GM18505 (cell line): ENCODE data around the gene JMJD8.

Experiments used
- ATAC-seq: cut with Tn5 transposase; IDR thresholded peaks from one replicate; pipeline ENCODE4 v1.9.1; 2021; ENCODE audit not compliant: unreplicated experiment
- POLR2A ChIP-seq: IDR thresholded peaks from 4 replicates; pipeline ENCODE4 v1.6.1; 2011; ENCODE audit warnings: borderline replicate concordance; ENCODE audit not compliant: insufficient read depth, insufficient read length; ENCODE audit errors: extremely low read depth

The JMJD8 gene

GRCh38 chr16:683396-684070, 601 bp downstream of the JMJD8 start:
- ATAC-seq, result no peak
- TF ChIP-seq POLR2A, result peak; percentile 30

DNA sequence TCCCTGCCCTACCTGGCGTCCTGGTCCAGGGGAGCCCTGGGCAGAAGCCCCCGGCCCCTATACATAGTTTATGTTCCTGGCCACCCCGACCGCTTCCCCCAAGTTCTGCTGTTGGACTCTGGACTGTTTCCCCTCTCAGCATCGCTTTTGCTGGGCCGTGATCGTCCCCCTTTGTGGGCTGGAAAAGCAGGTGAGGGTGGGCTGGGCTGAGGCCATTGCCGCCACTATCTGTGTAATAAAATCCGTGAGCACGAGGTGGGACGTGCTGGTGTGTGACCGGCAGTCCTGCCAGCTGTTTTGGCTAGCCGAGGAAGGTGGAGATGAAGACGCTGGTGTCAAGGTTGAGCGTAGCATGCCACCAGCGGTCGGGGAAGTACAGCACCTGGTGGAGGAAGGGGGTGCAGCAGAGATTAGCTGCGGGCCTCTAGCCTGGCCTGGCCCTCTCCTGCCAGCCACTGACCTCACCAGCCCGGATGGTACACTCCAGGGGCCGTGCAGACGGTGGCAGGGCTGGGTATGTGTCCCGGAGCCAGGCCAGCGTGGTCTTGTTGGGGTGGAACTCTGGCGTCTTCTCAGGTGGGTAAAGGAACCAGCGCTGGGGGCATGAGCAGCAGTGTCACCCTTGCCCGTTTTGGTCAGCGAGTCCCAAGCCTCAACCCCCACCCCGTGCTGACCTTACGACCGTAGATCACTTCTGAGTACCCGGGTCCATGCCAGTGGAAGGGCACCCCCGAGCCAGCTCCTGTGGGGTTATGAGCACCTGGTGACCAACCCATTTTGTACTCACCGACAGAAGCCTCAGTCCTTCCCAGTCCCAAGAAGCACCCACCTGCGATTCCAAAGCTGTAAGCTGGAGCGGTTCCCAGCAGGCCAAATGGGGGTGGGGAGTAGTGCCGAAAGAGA, 1.4 kb downstream of the JMJD8 start:
- no peak for TF ChIP-seq POLR2A
- ATAC-seq, result no peak

- ATAC-seq, result no peak
- TF ChIP-seq POLR2A, result no peak
Observed at GRCh38 chr16:681746-682427, 2.2 kb downstream of the JMJD8 start.

DNA sequence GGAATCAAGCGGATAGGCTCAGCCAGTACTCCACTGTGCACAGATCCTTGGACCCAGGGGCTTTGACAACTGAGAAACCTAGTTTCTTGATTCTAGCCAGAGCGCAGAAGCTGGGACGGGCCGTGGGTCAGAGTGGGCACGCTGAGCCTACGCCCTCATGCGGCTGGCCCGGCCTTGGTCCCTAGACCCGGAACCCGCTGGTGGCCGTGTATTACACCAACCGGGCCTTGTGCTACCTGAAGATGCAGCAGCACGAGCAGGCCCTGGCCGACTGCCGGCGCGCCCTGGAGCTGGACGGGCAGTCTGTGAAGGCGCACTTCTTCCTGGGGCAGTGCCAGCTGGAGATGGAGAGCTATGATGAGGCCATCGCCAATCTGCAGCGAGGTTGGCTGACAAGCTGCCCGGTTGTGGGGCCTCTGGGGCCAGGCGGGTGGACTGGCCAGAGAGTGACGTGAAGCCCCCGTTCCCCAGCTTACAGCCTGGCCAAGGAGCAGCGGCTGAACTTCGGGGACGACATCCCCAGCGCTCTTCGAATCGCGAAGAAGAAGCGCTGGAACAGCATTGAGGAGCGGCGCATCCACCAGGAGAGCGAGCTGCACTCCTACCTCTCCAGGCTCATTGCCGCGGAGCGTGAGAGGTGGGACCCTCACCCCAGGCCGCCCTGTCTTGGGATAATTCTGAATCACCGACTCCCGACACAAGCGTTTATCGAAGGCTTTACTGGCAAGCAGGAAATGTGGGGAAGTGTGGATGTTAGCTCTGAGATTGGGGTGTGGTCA, 3.0 kb downstream of the JMJD8 start:
- ATAC-seq, result no peak
- TF ChIP-seq POLR2A, result no peak

- ATAC-seq, result peak; percentile 0
- TF ChIP-seq POLR2A, result no peak
Observed at GRCh38 chr16:680625-680945, 3.5 kb downstream of the JMJD8 start.

- peak; percentile 37 for ATAC-seq
- TF ChIP-seq POLR2A, result peak; percentile 86
Observed at GRCh38 chr16:679814-680624, 4.1 kb downstream of the JMJD8 start, which contains the start of gene STUB1. STUB1 (plus strand) TSS chr16:680410; CDS start chr16:680526, 116 bp downstream.

- ATAC-seq, result no peak
- no peak for TF ChIP-seq POLR2A
Observed at GRCh38 chr16:678858-679813, 5.0 kb downstream of the JMJD8 start.

DNA sequence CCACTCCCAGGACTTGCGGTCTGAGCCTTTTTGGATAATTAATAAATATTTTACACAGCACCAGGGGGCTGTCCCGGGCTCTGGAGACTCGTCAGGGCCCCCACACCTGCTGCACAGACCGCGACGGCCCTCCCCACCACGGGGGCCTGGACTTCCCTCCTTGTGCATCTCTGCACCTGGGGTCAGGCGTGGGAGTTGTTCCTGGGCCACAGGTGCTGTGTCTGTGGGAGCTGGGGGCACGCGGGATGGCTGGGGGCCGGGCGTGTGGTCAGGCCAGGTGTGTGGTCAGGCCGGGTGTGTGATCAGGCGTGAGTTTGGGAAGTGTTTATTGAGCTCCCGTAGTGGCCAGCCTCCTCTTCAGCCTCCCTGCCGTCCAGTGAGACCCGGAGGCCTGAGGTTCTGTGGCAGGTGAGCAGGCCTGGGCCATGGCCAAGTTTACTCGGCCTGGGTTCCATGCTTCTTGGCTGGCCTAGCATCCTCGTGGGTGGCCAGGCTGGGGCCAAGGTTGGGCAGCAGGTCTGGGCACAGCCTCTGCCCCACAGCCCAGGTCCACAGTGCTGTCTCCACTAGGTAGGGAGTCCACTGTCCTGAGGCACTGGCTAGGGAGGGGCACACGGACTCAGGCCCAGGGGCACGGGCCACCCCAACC, 5.8 kb downstream of the JMJD8 start:
- no peak for TF ChIP-seq POLR2A
- no peak for ATAC-seq

- TF ChIP-seq POLR2A, result no peak
- ATAC-seq, result no peak
Observed at GRCh38 chr16:677316-678190, 6.6 kb downstream of the JMJD8 start.

DNA sequence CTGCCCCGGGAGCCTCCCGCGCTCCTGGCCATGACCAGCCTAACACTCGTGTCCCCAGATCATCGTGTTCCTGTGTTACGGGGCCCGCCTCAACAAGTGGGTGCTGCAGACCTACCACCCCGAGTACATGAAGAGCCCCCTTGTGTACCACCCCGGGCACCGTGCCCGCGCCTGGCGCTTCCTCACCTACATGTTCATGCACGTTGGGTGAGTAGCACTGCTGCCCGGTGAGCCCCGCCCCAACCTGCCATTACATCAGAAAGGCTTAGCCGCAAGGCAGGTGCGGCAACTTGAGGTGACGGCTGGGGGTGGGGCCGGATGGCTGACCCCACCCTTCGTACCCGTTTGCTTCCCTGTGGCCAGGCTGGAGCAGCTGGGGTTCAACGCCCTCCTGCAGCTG, 7.2 kb downstream of the JMJD8 start:
- ATAC-seq, result no peak
- TF ChIP-seq POLR2A, result no peak
